ENCODE data around the gene MTMR10.

Gene MTMR10

GRCh38 chr15:30923429-30923828, 68.0 kb downstream of the MTMR10 start:
- TF ChIP-seq, protein P1, sequence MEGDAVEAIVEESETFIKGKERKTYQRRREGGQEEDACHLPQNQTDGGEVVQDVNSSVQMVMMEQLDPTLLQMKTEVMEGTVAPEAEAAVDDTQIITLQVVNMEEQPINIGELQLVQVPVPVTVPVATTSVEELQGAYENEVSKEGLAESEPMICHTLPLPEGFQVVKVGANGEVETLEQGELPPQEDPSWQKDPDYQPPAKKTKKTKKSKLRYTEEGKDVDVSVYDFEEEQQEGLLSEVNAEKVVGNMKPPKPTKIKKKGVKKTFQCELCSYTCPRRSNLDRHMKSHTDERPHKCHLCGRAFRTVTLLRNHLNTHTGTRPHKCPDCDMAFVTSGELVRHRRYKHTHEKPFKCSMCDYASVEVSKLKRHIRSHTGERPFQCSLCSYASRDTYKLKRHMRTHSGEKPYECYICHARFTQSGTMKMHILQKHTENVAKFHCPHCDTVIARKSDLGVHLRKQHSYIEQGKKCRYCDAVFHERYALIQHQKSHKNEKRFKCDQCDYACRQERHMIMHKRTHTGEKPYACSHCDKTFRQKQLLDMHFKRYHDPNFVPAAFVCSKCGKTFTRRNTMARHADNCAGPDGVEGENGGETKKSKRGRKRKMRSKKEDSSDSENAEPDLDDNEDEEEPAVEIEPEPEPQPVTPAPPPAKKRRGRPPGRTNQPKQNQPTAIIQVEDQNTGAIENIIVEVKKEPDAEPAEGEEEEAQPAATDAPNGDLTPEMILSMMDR (IDR thresholded peaks at IDR 0.05; ENCODE audit: low read length, missing control alignments), result no peak
- no peak for DNase-seq (ENCODE audit: low read depth)
- no peak overlapping the region for H3K4me3 ChIP-seq (replicated peaks; ENCODE audit: low read depth, low read length)

GRCh38 chr15:30922480-30923311, 68.7 kb downstream of the MTMR10 start:
- DNase-seq (ENCODE audit: low read depth), result peak; percentile 29
- TF ChIP-seq, protein P1 (IDR thresholded peaks at IDR 0.05; ENCODE audit: low read length, missing control alignments), result no peak
- H3K4me3 ChIP-seq (replicated peaks; ENCODE audit: low read depth, low read length), result no peak overlapping the region

DNA sequence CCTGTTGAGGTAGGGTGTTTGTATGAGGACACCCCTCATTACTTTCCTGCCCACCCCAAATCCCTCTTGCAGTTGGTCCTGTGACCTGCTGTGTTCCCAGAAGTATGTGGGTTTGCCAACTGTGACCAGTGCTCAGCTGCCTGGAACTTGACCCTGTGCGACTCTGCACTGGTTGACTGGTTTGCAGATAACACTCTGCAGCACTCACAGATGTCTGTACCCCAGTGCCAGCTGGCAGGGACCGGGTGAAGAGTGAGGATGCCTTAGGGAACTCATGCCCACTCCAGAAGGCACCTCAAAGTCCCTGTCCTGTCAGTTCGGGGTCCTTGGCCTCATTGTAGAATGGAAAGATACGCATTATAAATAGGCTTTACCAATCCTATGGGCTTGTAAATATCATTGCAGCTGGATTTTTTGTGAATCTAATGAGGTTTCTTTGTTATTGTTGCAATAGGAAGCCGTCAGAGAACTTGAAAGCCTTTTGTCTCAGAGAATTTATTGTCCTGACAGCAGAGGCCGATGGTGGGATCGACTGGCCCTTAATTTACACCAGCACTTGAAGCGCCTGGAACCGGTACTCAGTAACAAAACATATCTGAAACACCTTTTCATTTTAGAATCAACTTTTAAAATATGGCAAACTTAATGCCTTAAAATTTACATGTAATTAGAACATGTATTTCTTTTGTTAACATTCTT, 69.5 kb downstream of the MTMR10 start:
- TF ChIP-seq, protein P1 (IDR thresholded peaks at IDR 0.05; ENCODE audit: low read length, missing control alignments), result no peak
- DNase-seq (ENCODE audit: low read depth), result no peak
- H3K4me3 ChIP-seq (replicated peaks; ENCODE audit: low read depth, low read length), result no peak overlapping the region

- H3K4me3 ChIP-seq (replicated peaks; ENCODE audit: low read depth, low read length), result no peak overlapping the region
- no peak for DNase-seq (ENCODE audit: low read depth)
- TF ChIP-seq, protein P1 (IDR thresholded peaks at IDR 0.05; ENCODE audit: low read length, missing control alignments), result no peak
Observed at GRCh38 chr15:30921106-30921505, 70.3 kb downstream of the MTMR10 start.

GRCh38 chr15:30919877-30920550, 71.4 kb downstream of the MTMR10 start:
- DNase-seq (ENCODE audit: low read depth), result no peak
- TF ChIP-seq, protein P1 (IDR thresholded peaks at IDR 0.05; ENCODE audit: low read length, missing control alignments), result no peak
- no peak overlapping the region for H3K4me3 ChIP-seq (replicated peaks; ENCODE audit: low read depth, low read length)

DNA sequence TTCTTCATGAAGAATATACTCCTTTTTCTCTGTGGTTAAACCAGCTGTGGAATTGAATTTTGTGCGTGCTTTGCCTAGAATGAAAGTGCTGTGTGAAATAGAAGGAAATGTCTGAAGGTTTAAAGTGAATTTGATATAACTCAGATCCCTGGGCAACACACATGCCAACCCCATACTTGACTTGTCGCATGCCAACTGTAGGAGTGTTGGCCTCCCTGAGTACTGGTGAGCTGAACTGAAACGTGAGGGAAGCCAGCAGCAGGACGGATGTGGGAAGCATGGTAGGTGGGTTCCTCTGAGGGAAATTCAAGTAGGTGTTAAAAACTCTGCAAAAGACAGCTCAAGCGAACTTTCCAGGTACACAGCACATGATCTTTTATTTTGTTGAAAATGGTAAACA, 73.1 kb downstream of the MTMR10 start:
- TF ChIP-seq, protein P1 (IDR thresholded peaks at IDR 0.05; ENCODE audit: low read length, missing control alignments), result no peak
- no peak overlapping the region for H3K4me3 ChIP-seq (replicated peaks; ENCODE audit: low read depth, low read length)
- no peak for DNase-seq (ENCODE audit: low read depth)
